ENCODE measurements around the gene STXBP5. TPM values are rescaled to one million over a fixed set of nuclear protein-coding genes. Genes with fewer than 3 reads are reported as not detected.

STXBP5 gene
- total RNA-seq, 2 experiments from 2014 or later, result 14.4 to 15.0 TPM

DNA sequence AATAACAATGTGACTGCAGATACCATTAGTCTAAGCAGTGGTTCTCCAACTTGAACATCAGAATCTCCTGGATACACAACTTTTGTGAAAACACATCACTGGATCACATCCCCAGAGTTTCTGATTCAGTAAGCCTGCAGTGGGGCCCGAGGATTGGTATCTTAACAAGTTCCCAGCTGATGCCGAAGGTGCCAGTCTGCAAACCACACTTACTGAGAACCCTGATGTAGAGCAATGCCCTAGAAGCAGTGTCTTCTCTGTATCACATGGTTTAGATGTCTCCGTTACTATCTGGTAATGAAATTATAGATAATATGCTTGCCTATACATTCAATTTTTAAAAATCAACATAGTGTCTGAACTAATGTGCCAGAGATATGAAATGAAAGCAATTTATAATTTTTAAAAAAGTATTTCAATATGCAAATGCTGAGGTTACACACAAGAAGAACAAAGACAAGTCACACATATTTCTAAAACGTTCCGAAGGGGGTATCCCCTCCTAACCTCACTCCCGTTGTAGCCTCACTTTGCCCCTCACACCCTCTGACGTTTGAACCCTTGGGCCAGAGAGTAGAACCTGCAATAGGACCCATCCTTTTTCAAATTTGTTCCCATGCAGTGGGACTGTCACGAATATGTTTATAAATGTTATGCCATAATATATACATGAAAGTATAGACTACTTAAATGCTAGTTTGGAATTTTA is 188.9 kb downstream of the STXBP5 start:
- no peak overlapping the region for H3K27ac Mint-ChIP-seq
- ATAC-seq, result no peak
- peaks cover 6% of the 10 kb centered on the region for H3K27me3 Mint-ChIP-seq
- no peak overlapping the region for H3K4me3 Mint-ChIP-seq
- DNase-seq, result no peak
- H3K4me1 Mint-ChIP-seq, result no peaks in the 10 kb centered on the region
- no peaks in the 10 kb centered on the region for H3K36me3 Mint-ChIP-seq (ENCODE audit: low read depth)
- H3K9me3 Mint-ChIP-seq (ENCODE audit: low read depth), result no peaks in the 10 kb centered on the region
- intact Hi-C loops (cut with DNase I, micrococcal nuclease), result loop anchor here in 1 of 2 experiments (5.0 to 10.0 kb wide), 4 partner anchors 114 to 1069 kb away; partner anchors contain the start of gene SAMD5
- CTCF ChIA-PET, result interaction anchor here (1.0 to 1.3 kb wide), 2 partner anchors 10 to 754 kb away, joined by 5 to 6 read pairs; no protein-coding TSS in a partner anchor
- POLR2A ChIA-PET, result no interaction called here

DNA sequence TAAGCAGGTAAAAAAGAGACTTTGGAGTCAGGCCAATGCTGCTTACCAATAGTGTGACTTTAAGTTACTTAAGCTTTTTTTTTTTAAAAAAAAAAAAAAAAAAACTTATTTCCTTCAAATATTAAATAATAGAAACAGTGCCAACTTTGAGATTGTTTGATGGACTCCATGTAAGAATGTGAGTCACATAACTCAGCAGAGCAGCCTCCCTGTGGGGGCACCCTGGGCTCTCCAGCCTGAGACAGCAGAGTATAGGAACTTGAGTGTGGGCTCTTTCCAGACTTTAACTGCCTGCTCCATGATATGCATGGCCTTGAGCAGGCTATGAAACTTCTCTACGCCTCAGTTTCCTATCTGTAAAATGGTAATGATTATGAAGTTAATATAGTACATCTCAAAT is 190.9 kb downstream of the STXBP5 start:
- intact Hi-C loops (cut with DNase I, micrococcal nuclease), result loop anchor here in 1 of 2 experiments (10.0 kb wide), 1 partner anchor 750 kb away; no protein-coding TSS in a partner anchor
- CTCF ChIA-PET, result no interaction called here
- no peak overlapping the region for H3K27ac Mint-ChIP-seq
- ATAC-seq (no peak), DNase-seq (no peak)
- peaks cover 6% of the 10 kb centered on the region for H3K27me3 Mint-ChIP-seq
- no peaks in the 10 kb centered on the region for H3K4me1 Mint-ChIP-seq
- H3K9me3 Mint-ChIP-seq (ENCODE audit: low read depth), result peaks cover 3% of the 10 kb centered on the region
- POLR2A ChIA-PET, result no interaction called here
- no peak overlapping the region for H3K4me3 Mint-ChIP-seq
- no peaks in the 10 kb centered on the region for H3K36me3 Mint-ChIP-seq (ENCODE audit: low read depth)

DNA sequence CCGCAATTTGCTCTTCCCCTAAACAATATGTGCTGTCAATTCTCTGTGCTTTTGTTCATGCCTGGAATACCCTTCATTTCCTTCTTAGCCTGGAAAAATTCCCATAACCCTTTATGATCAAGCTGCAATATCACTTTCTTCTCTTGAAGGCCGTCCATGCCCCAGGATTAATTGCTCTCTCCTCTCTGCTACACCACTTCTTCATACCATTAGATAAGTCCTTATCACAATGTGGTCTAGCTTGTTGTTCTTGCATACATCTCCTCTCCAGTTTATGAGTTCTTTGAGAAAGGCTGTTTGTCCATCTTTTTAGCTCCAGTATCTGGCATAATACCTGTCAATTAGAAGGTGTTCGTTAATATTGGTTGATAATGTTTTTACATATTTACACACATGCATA is 193.1 kb downstream of the STXBP5 start:
- Mint-ChIP-seq H3K27me3 (peaks cover 6% of the 10 kb centered on the region), H3K9me3 (ENCODE audit: low read depth) (peaks cover 12% of the 10 kb centered on the region), H3K4me3 (no peak overlapping the region), H3K27ac (no peak overlapping the region), H3K36me3 (ENCODE audit: low read depth) (no peaks in the 10 kb centered on the region), H3K4me1 (no peaks in the 10 kb centered on the region)
- no peak for ATAC-seq
- ChIA-PET POLR2A (interaction anchor here (0.6 kb wide), 1 partner anchor 355 kb away, joined by 6 read pairs; no protein-coding TSS in a partner anchor), CTCF (interaction anchor here (0.8 to 2.3 kb wide), 3 partner anchors 10 to 15 kb away, joined by 3 to 7 read pairs (median 6); no protein-coding TSS in a partner anchor)
- no peak for DNase-seq
- intact Hi-C loops (cut with DNase I, micrococcal nuclease), result loop anchor here in 1 of 2 experiments (10.0 kb wide), 1 partner anchor 747 kb away; no protein-coding TSS in a partner anchor

DNA sequence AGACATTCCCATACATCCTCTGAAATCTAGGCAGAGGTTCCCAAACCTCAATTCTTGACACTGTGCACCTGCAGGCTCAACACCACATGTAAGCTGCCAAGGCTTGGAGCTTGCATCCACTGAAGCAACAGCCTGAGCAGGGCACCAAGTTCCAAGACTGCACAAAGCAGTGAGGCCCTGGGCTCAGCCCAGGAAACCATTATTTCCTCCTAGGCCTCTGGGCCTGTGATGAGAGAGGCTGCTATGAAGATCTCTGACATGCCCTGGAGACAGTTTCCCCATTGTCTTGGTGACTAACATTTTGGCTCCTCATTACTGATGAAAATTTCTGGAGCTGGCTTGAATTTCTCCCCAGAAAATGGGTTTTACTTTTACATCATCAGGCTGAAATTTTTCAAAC is 196.8 kb downstream of the STXBP5 start:
- no peaks in the 10 kb centered on the region for H3K4me1 Mint-ChIP-seq

DNA sequence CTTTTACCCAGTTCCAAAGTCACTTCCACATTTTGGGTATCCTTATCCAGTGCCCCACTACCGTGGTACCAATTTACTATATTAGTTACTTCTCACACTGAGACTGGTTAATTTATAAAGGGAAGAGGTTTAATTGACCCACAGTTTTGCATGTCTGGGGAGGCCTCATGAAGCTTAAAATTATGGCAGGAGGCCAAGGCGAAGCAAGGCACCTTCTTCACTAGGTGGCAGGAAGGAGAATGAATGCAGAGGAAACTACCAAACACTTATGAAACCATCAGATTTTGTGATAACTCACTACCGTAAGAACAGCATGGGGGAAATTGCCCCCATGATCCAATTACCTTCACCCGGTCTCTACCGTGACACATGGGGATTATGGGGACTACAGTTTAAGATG is 197.6 kb downstream of the STXBP5 start:
- peaks cover 15% of the 10 kb centered on the region for H3K9me3 Mint-ChIP-seq (ENCODE audit: low read depth)
- ATAC-seq (no peak), DNase-seq (no peak)
- H3K27me3 Mint-ChIP-seq, result peaks cover 8% of the 10 kb centered on the region
- H3K36me3 Mint-ChIP-seq (ENCODE audit: low read depth), result no peaks in the 10 kb centered on the region
- no peaks in the 10 kb centered on the region for H3K4me1 Mint-ChIP-seq
- ChIA-PET CTCF (no interaction called here), POLR2A (no interaction called here)
- H3K27ac Mint-ChIP-seq, result no peak overlapping the region
- no peak overlapping the region for H3K4me3 Mint-ChIP-seq
- intact Hi-C loops (cut with DNase I, micrococcal nuclease), result no loop called here

More for the DNA sequence above, 196.8 kb downstream of the STXBP5 start:
- DNase-seq (no peak), ATAC-seq (no peak)
- POLR2A ChIA-PET, result no interaction called here
- no peaks in the 10 kb centered on the region for H3K36me3 Mint-ChIP-seq (ENCODE audit: low read depth)
- no peak overlapping the region for H3K27ac Mint-ChIP-seq
- H3K9me3 Mint-ChIP-seq (ENCODE audit: low read depth), result peaks cover 15% of the 10 kb centered on the region
- CTCF ChIA-PET, result interaction anchor here (0.6 kb wide), 2 partner anchors 164 to 1258 kb away, joined by 4 read pairs; no protein-coding TSS in a partner anchor
- H3K27me3 Mint-ChIP-seq, result peaks cover 8% of the 10 kb centered on the region
- no peak overlapping the region for H3K4me3 Mint-ChIP-seq
- intact Hi-C loops (cut with DNase I, micrococcal nuclease), result no loop called here

DNA sequence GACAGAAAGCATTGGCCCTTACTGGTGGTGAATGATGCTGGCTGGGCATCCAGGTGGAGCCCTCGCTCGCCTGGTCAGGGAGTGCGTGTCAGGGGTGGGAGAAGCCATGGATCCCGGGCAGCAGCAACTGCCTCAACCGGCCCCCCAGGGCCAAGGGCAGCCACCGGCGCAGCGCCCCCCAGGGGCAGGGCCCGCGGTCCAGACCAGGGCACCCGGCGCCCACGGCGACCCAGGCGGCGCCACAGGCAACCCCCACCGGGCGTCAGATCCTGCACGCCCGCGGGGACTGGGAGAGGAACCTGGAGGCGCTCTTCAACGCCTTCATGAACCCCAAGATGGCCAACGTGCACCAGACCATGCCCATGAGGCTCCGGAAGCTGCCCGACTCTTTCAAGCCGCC is 202.6 kb downstream of the STXBP5 start:
- ChIA-PET POLR2A (no interaction called here), CTCF (no interaction called here)
- Mint-ChIP-seq H3K36me3 (ENCODE audit: low read depth) (no peaks in the 10 kb centered on the region), H3K4me1 (no peaks in the 10 kb centered on the region), H3K27me3 (peaks cover 6% of the 10 kb centered on the region), H3K4me3 (no peak overlapping the region), H3K9me3 (ENCODE audit: low read depth) (peaks cover 5% of the 10 kb centered on the region), H3K27ac (no peak overlapping the region)
- ATAC-seq (no peak), DNase-seq (no peak)
- intact Hi-C loops (cut with DNase I, micrococcal nuclease), result no loop called here

DNA sequence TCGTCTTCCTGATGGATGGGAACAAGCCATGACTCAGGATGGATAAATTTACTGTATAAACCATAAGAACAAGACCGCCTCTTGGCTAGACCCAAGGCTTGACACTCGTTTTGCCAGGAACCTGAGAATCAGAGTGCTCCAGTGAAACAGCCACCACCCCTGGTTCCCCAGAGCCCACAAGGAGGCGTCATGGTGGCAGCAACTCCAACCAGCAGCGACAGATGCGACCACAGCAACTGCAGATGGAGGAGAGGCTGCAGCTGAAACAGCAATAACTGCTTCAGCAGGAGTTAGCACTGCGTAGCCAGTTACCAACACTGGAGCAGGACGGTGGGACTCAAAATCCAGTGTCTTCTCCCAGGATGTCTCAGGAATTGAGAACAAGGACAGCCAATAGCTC is 203.4 kb downstream of the STXBP5 start:
- ChIA-PET CTCF (no interaction called here), POLR2A (no interaction called here)
- ATAC-seq (no peak), DNase-seq (no peak)
- Mint-ChIP-seq H3K27me3 (peaks cover 6% of the 10 kb centered on the region), H3K36me3 (ENCODE audit: low read depth) (no peaks in the 10 kb centered on the region), H3K27ac (no peak overlapping the region), H3K4me1 (no peaks in the 10 kb centered on the region), H3K4me3 (no peak overlapping the region), H3K9me3 (ENCODE audit: low read depth) (peaks cover under 1% of the 10 kb centered on the region)
- intact Hi-C loops (cut with DNase I, micrococcal nuclease), result no loop called here

DNA sequence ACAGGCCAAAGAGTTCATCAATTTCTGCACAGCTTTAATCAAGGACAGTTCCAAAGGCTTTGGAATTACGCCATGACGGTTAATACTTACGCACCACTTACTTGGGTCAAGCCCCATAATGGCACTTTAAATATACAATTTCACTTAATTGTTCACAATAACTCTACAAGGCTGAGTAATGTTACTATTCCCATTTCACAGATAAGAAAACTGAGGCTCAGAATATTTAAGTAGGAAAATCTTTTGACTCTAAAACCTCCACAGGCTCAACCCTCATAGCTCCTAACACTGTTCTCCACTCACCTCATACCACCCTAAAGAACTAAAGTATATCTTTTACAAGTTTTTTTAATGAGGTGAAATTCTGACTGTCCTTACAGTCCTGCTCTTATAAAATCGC is 212.4 kb downstream of the STXBP5 start:
- CTCF ChIA-PET, result interaction anchor here (0.5 kb wide), 1 partner anchor 305 kb away, joined by 3 read pairs; no protein-coding TSS in a partner anchor
- H3K4me1 Mint-ChIP-seq, result no peaks in the 10 kb centered on the region
- no peak overlapping the region for H3K4me3 Mint-ChIP-seq
- DNase-seq (no peak), ATAC-seq (no peak)
- no peaks in the 10 kb centered on the region for H3K9me3 Mint-ChIP-seq (ENCODE audit: low read depth)
- POLR2A ChIA-PET, result no interaction called here
- H3K27me3 Mint-ChIP-seq, result peaks cover 6% of the 10 kb centered on the region
- intact Hi-C loops (cut with DNase I, micrococcal nuclease), result no loop called here
- no peak overlapping the region for H3K27ac Mint-ChIP-seq
- H3K36me3 Mint-ChIP-seq (ENCODE audit: low read depth), result no peaks in the 10 kb centered on the region

DNA sequence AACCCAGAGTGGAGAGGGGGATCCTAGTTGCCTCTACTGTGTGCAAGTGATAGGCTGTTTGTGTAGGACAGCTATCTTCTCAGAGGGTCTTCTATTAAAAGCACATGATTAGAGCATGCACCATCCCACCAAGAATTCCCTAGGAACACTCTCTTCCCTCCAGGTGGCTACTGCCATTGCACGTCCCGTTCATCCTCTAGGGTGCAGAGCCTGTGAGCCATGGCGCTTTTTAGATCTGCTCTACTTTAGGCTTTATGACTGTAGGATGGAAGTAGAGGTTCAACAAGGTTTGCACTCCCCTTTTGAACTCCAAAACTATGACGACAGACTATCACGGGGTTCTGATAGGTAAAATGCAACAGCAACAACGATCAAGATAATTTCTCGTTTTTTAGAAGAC is 213.7 kb downstream of the STXBP5 start:
- CTCF ChIA-PET, result no interaction called here
- H3K4me3 Mint-ChIP-seq, result no peak overlapping the region

DNA sequence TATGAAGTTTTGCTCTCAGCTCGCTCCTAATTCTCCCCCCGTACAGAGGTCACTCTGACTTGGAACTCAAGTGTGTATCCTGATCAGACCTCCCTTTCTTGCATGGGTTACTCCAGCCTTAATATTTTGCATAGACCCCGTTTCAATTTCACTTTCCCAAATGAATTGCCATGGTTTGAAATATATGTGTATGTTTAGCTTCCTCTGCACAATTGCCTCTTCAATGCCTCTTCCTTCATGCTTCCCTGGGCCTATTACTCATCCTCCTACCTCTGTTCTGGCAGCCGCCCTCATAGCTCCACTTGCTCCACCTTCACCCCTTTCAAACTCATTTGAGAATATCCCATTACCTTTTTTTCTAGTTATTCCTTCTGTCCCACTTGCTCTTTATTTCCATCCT is 214.3 kb downstream of the STXBP5 start:
- CTCF ChIA-PET, result no interaction called here
- ATAC-seq, result no peak
- no peaks in the 10 kb centered on the region for H3K4me1 Mint-ChIP-seq

More for the DNA sequence above, 213.7 kb downstream of the STXBP5 start:
- POLR2A ChIA-PET, result no interaction called here
- intact Hi-C loops (cut with DNase I, micrococcal nuclease), result no loop called here
- Mint-ChIP-seq H3K27ac (no peak overlapping the region), H3K4me1 (no peaks in the 10 kb centered on the region), H3K36me3 (ENCODE audit: low read depth) (no peaks in the 10 kb centered on the region), H3K27me3 (peaks cover 6% of the 10 kb centered on the region), H3K9me3 (ENCODE audit: low read depth) (peaks cover 4% of the 10 kb centered on the region)
- DNase-seq (no peak), ATAC-seq (no peak)

DNA sequence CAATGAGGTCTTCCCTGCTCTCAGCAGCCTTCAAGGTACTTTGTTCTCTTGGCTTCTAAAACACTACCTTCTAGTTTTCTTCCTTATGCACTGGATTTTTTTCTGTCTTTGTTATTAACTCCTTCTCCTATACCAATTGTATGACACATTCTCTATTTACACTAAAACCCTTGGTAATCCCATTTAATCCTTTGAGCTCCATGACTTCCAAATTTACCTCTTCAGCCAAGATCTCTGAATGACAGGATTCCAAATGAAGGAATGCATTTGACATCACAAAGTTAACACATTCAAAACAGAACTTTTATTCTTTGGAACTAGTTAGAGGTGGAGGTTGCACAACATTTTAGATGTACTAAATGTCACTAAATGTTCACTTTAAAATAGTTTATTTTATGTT is 217.7 kb downstream of the STXBP5 start:
- ATAC-seq (no peak), DNase-seq (no peak)
- Mint-ChIP-seq H3K27ac (no peak overlapping the region), H3K36me3 (ENCODE audit: low read depth) (no peaks in the 10 kb centered on the region), H3K27me3 (peaks cover 6% of the 10 kb centered on the region), H3K9me3 (ENCODE audit: low read depth) (peaks cover 4% of the 10 kb centered on the region), H3K4me3 (no peak overlapping the region), H3K4me1 (no peaks in the 10 kb centered on the region)
- intact Hi-C loops (cut with DNase I, micrococcal nuclease), result no loop called here
- CTCF ChIA-PET, result no interaction called here
- POLR2A ChIA-PET, result no interaction called here

More for the DNA sequence above, 214.3 kb downstream of the STXBP5 start:
- Mint-ChIP-seq H3K27ac (no peak overlapping the region), H3K27me3 (peaks cover 6% of the 10 kb centered on the region), H3K4me3 (no peak overlapping the region), H3K9me3 (ENCODE audit: low read depth) (peaks cover 4% of the 10 kb centered on the region), H3K36me3 (ENCODE audit: low read depth) (no peaks in the 10 kb centered on the region)
- POLR2A ChIA-PET, result no interaction called here
- no peak for DNase-seq
- intact Hi-C loops (cut with DNase I, micrococcal nuclease), result no loop called here

DNA sequence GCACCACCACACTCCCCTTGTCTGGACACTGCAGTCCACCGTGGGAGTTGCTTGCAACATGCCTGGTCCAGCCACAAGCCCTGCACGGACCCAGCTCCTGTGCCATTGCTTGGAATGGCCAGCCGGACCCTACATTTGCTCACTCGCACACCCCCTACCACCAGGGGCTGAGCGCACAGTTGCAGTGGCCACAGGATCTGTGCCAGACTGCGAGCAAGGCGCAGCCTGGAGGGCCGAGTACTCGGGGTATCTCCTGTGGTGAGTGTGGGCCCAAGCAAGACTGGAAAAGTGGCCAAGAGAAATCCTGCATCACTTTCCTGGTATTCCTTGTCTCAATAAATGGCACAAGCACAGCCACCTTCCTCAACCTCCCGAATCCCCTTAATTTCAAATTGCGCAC is 218.9 kb downstream of the STXBP5 start:
- no peak overlapping the region for H3K4me3 Mint-ChIP-seq
- intact Hi-C loops (cut with DNase I, micrococcal nuclease), result no loop called here
- H3K9me3 Mint-ChIP-seq (ENCODE audit: low read depth), result peaks cover 4% of the 10 kb centered on the region
- DNase-seq, result no peak
- POLR2A ChIA-PET, result no interaction called here
- no peaks in the 10 kb centered on the region for H3K36me3 Mint-ChIP-seq (ENCODE audit: low read depth)
- no peak overlapping the region for H3K27ac Mint-ChIP-seq
- H3K27me3 Mint-ChIP-seq, result peaks cover 6% of the 10 kb centered on the region
- H3K4me1 Mint-ChIP-seq, result no peaks in the 10 kb centered on the region
- CTCF ChIA-PET, result no interaction called here
- no peak for ATAC-seq

Measured in activated CD4-positive, alpha-beta T cell treated with anti-CD3 and anti-CD28 coated beads for 36 hours (primary cell).